HepG2 (cell line): Measurements from ENCODE around the gene SLC43A1. TPM values are rescaled to one million over a fixed set of nuclear protein-coding genes. Genes with fewer than 3 reads are reported as not detected.

Experiments used
- DNMT3B ChIP-seq: conservative IDR thresholded peaks from 2 replicates; pipeline ENCODE4 v1.6.1; 2016; ENCODE audit warnings: missing biosample characterization, control low read depth
- HNRNPH1 ChIP-seq: fragments of 200-400 bp; formaldehyde crosslinking; optimal IDR thresholded peaks from 2 replicates; pipeline ENCODE3; 2017; ENCODE audit warnings: mild to moderate bottlenecking, low read depth, low read length
- MAF1 ChIP-seq: sonication (generic); formaldehyde crosslinking; IDR thresholded peaks from 2 replicates; pipeline ENCODE4 v1.5.0; 2020; ENCODE audit warnings: missing genetic modification reagents, borderline replicate concordance
- PHF20 ChIP-seq: sonication (generic); formaldehyde crosslinking; IDR thresholded peaks from 2 replicates; pipeline ENCODE4 v1.5.0; 2020; ENCODE audit warnings: mild to moderate bottlenecking, missing genetic modification reagents
- RFX5 ChIP-seq: IDR thresholded peaks from 2 replicates; pipeline ENCODE4 v1.6.1; 2011; ENCODE audit warnings: low read depth, low read length, improper control_type of control experiment
- SOX5 ChIP-seq: IDR thresholded peaks from 2 replicates; pipeline ENCODE4 v1.6.1; 2016; ENCODE audit warnings: borderline replicate concordance
- SP2 ChIP-seq: sonication (generic); formaldehyde crosslinking; IDR thresholded peaks from 2 replicates; pipeline ENCODE4 v1.5.1; 2020; ENCODE audit warnings: mild to moderate bottlenecking, missing genetic modification reagents
- SP4 ChIP-seq: sonication (generic); formaldehyde crosslinking; IDR thresholded peaks from 2 replicates; pipeline ENCODE4 v1.8.1; 2023; ENCODE audit warnings: mild to moderate bottlenecking, missing genetic modification reagents
- SRF ChIP-seq: IDR thresholded peaks from 2 replicates; pipeline ENCODE4 v1.6.1; 2011; ENCODE audit warnings: mild to moderate bottlenecking, low read depth, low read length, moderate library complexity
- ZBTB42 ChIP-seq: sonication (generic); formaldehyde crosslinking; IDR thresholded peaks from 2 replicates; pipeline ENCODE4 v1.5.0; 2020; ENCODE audit warnings: mild to moderate bottlenecking, missing genetic modification reagents
- ZFY ChIP-seq: sonication (generic); formaldehyde crosslinking; IDR thresholded peaks from 2 replicates; pipeline ENCODE4 v1.4.0; 2020; ENCODE audit warnings: missing genetic modification reagents
- ZNF124 ChIP-seq: sonication (generic); formaldehyde crosslinking; IDR thresholded peaks from 2 replicates; pipeline ENCODE4 v1.4.0; 2020; ENCODE audit warnings: missing genetic modification reagents
- ZNF317 ChIP-seq: sonication (generic); formaldehyde crosslinking; IDR thresholded peaks from 2 replicates; pipeline ENCODE4 v1.5.0; 2020; ENCODE audit warnings: mild to moderate bottlenecking, missing genetic modification reagents
- ZNF432 ChIP-seq: sonication (generic); formaldehyde crosslinking; IDR thresholded peaks from 2 replicates; pipeline ENCODE4 v1.5.0; 2020; ENCODE audit warnings: missing genetic modification reagents, mild to moderate bottlenecking, borderline replicate concordance
- ZNF569 ChIP-seq: sonication (generic); formaldehyde crosslinking; IDR thresholded peaks from 2 replicates; pipeline ENCODE4 v1.5.0; 2020; ENCODE audit warnings: mild to moderate bottlenecking, missing genetic modification reagents, moderate library complexity, borderline replicate concordance
- ZNF800 ChIP-seq: sonication (generic); formaldehyde crosslinking; IDR thresholded peaks from 2 replicates; pipeline ENCODE4 v1.4.0; 2020; ENCODE audit warnings: missing genetic modification reagents
- ZNF841 ChIP-seq: sonication (generic); formaldehyde crosslinking; IDR thresholded peaks from 2 replicates; pipeline ENCODE4 v1.8.1; 2023; ENCODE audit warnings: missing genetic modification reagents, borderline replicate concordance
- ZSCAN29 ChIP-seq: sonication (generic); formaldehyde crosslinking; conservative IDR thresholded peaks from 2 replicates; pipeline ENCODE4 v1.4.0; 2020; ENCODE audit warnings: mild to moderate bottlenecking, missing genetic modification reagents
- polyA plus RNA-seq, 8 experiments: library from polyadenylated mRNA; depleted of rRNA in 3 of 8; stranded (reverse) in 7 of 8; unstranded in 1 of 8; fragments of >200 nt; fragmentation: Illumina TruSeq in 4 of 8; extraction: Trizol in 4 of 8; gene quantifications; 2 replicates each; pipeline versions ENCODE4 v1.2.1 to v1.2.3, GENCODE V29; 2011 to 2016; ENCODE audit warnings: low read depth in 4 of 8, missing spikeins in 1 of 8, mixed read lengths in 1 of 8; ENCODE audit not compliant: insufficient read depth in 1 of 8
- total RNA-seq, 5 experiments: library from RNA; depleted of rRNA; stranded (reverse); fragments of >200 nt; fragmentation: Illumina TruSeq; extraction: Trizol; gene quantifications; 2 replicates each; pipeline ENCODE4 v1.2.3, GENCODE V29; 2016; ENCODE audit warnings: low read depth in 1 of 5
- TF ChIP-seq, protein P1 (sequence below): sonication (generic); formaldehyde crosslinking; IDR thresholded peaks from 2 replicates; pipeline ENCODE4 v1.8.1; 2022; ENCODE audit warnings: mild to moderate bottlenecking, missing genetic modification reagents
- TF ChIP-seq, protein P2 (sequence below): sonication (generic); formaldehyde crosslinking; IDR thresholded peaks from 2 replicates; pipeline ENCODE4 v1.8.1; 2023; ENCODE audit warnings: mild to moderate bottlenecking, moderate library complexity, missing genetic modification reagents
- TF ChIP-seq, protein P3 (sequence below): sonication (generic); formaldehyde crosslinking; IDR thresholded peaks from 2 replicates; pipeline ENCODE4 v1.4.0; 2020; ENCODE audit warnings: missing genetic modification reagents
- TF ChIP-seq, protein P4 (sequence below): sonication (generic); formaldehyde crosslinking; IDR thresholded peaks from 2 replicates; pipeline ENCODE4 v1.8.0; 2022; ENCODE audit warnings: missing genetic modification reagents, mild to moderate bottlenecking, inconsistent platforms, borderline replicate concordance

SLC43A1 gene
- total and polyA plus RNA-seq, 2 of the 13 experiments (the other 11 are each of a cell fraction or from before 2014, with no cell fraction given): 72.3 to 87.6 TPM

GRCh38 chr11:57530596-57531507, 15.3 kb upstream of the SLC43A1 start, which contains the start of gene TIMM10 (continued):
- TF ChIP-seq, protein P1, sequence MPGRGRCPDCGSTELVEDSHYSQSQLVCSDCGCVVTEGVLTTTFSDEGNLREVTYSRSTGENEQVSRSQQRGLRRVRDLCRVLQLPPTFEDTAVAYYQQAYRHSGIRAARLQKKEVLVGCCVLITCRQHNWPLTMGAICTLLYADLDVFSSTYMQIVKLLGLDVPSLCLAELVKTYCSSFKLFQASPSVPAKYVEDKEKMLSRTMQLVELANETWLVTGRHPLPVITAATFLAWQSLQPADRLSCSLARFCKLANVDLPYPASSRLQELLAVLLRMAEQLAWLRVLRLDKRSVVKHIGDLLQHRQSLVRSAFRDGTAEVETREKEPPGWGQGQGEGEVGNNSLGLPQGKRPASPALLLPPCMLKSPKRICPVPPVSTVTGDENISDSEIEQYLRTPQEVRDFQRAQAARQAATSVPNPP: peak; percentile 56; the same call in 1 of the 2 replicates
- TF ChIP-seq, protein P2, sequence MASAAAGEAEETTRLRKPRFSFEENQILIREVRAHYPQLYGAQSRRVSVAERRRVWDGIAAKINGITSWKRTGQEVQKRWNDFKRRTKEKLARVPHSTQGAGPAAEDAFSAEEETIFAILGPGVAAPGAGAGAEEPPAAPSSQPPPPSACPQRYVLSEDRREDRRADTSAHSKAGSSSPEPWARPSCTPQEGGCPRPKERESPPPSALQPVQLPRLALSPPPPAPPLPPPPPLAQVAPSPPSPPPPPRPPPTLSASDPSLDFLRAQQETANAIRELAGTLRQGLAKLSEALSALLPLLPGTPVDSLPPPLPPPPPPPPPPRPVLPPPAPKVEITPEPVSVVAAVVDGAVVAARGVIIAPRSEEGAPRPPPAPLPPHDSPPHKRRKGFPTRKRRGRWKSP (CRISPR knock-in tag): peak; percentile 59
- TF ChIP-seq ZSCAN29 (CRISPR knock-in tag): no peak
- TF ChIP-seq SOX5: peak; percentile 58; the same call in 1 of the 2 replicates
- TF ChIP-seq, protein P3, sequence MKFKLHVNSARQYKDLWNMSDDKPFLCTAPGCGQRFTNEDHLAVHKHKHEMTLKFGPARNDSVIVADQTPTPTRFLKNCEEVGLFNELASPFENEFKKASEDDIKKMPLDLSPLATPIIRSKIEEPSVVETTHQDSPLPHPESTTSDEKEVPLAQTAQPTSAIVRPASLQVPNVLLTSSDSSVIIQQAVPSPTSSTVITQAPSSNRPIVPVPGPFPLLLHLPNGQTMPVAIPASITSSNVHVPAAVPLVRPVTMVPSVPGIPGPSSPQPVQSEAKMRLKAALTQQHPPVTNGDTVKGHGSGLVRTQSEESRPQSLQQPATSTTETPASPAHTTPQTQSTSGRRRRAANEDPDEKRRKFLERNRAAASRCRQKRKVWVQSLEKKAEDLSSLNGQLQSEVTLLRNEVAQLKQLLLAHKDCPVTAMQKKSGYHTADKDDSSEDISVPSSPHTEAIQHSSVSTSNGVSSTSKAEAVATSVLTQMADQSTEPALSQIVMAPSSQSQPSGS: peak; percentile 65
- TF ChIP-seq RFX5: 0 out of 2 replicates have a peak, but pooled peaks have one; percentile 10
- peak; percentile 47; the same call in 1 of the 2 replicates for TF ChIP-seq ZNF124 (CRISPR knock-in tag)
- 0 out of 2 replicates have a peak, but pooled peaks have one; percentile 30 for TF ChIP-seq ZNF569 (CRISPR knock-in tag)
- TF ChIP-seq DNMT3B: peak; percentile 57; the same call in 1 of the 2 replicates
- TF ChIP-seq, protein P4, sequence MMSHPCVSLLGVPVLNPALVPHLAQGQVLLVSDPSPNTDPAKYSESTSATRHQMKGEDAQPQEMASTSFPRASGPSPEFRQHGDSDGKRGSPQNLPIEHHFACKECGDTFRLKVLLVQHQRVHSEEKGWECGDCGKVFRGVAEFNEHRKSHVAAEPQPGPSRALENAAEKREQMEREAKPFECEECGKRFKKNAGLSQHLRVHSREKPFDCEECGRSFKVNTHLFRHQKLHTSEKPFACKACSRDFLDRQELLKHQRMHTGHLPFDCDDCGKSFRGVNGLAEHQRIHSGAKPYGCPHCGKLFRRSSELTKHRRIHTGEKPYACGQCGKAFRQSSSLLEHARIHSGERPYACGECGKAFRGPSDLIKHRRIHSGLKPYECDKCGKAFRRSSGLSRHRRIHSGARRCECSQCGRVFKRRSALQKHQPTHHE (CRISPR knock-in tag): peak; percentile 66; the same call in 1 of the 2 replicates
- TF ChIP-seq ZNF841 (CRISPR knock-in tag): 0 out of 2 replicates have a peak, but pooled peaks have one; percentile 14
- TF ChIP-seq PHF20 (CRISPR knock-in tag): peak; percentile 93
- peak; percentile 69; the same call in 1 of the 2 replicates for TF ChIP-seq ZNF800 (CRISPR knock-in tag)
- TF ChIP-seq HNRNPH1: no peak
- peak; percentile 22; the same call in 1 of the 2 replicates for TF ChIP-seq ZNF317 (CRISPR knock-in tag)
- peak; percentile 74 for TF ChIP-seq ZFY (CRISPR knock-in tag)
- peak; percentile 2; the same call in 1 of the 2 replicates for TF ChIP-seq SRF
- TF ChIP-seq SP2 (CRISPR knock-in tag): peak; percentile 88
- TF ChIP-seq ZNF432 (CRISPR knock-in tag): no peak
- no peak for TF ChIP-seq ZBTB42
- TF ChIP-seq SP4: no peak
- 0 out of 2 replicates have a peak, but pooled peaks have one; percentile 28 for TF ChIP-seq MAF1 (CRISPR knock-in tag)
